Measurements from ENCODE around the gene SLX4IP.

The SLX4IP gene

GRCh38 chr20:10666221-10667076 is 231.3 kb downstream of the SLX4IP start:
- DNase-seq (ENCODE audit: low spot score) = no peak

DNA sequence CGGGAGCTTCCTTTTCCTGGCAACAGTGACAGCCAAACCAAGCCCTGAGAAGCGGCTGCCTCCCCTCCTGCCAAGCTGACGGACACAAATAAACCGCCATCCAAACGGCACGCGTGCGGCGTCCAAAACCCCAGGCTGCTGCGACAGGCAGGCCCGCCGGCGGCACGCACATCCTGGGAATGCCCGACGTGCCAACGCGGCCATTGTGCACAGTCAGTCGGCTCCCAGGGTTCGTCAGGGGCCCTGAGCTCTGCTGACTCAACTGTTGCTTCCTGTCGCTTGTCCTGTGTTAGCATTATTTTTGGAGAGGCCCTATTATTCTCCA is 231.9 kb downstream of the SLX4IP start:
- DNase-seq (ENCODE audit: low spot score) = no peak

DNA sequence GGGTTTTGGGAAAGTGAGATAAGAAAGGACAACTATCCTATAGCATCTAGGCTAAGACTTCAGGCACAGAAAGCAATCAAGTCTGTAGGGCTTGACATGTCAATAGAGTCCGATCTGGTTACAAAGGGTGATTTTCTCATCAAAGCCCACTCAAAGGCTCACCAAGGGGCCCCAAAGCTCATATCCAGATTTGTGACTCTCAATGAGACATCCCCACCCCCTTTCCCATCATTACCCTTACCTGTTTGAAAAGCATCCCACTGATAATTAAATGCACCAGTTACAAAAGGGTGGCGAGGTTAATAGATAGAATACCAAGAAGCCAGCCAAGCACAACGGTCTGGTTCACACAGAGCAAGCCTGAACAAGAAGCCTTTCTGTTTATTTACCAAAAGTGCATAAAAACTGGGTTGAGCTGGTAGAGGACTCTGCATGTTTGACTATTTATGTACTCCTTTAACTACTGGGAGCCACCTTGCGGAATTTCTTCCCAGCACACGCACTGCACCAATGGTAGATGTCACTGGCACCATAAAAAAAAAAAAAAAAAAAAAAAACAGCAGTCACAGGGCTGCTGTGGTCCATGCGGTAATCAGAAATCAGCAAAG is 232.6 kb downstream of the SLX4IP start:
- no peak for DNase-seq (ENCODE audit: low spot score)

DNA sequence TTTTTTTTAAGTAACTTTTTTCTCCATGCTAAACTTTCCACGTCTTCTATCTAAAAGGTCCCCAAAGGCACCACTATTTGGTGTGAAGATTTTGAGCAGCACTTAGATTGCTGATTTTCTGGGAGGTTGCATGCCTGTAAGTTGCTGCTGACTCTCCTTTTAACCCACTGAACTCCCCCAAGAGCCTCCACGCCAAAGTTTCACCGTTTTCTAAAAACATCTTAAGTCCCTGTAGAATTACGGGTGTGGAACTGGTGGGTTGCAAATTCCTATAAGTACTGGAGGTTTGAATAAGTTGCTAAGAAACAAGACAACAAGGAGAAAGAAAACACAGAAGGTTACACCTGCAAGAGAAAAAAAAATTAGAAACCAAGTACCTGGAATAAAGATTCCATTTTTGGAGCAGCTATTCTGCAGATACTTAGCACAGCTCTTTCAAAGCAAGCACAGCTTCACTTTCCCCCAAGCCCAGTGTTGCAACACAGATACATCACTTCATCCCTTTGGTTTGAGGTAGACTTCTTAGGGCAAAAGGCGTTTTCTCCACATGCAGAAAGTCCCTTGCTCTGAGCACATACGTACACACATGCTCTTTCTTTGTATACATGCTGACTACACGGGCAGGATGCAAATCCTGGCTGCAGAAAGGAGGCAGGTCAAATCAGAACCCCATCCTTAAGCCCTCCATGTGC is 233.7 kb downstream of the SLX4IP start:
- no peak for DNase-seq (ENCODE audit: low spot score)

DNA sequence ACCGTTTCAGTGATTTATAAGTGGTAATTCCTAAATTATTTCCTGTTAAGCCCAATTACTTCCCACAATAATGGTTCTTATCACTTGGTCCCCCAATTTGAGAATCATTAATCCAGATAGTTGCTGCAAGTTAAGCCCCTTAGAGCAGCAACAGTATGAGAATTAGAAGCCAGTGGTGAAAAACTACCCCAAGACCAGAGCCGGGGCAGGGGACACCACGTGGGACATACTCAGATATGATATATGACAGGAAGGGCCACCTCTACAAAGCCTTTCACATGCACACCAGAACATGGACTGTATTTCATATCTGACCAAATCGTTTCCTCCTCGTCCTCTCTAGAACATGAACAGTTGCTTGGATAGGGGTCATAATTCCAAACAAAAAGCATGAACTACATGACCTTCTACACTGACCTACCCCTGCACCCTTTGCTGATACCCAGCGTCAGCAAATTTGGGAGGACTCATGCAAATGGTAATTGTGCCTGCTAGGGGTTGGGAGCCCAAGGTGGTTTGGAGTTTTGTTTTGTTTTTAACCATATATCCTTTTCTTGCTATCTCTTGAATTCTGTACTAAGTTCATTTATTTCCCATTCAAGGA is 234.8 kb downstream of the SLX4IP start:
- DNase-seq (ENCODE audit: low spot score) = no peak

DNA sequence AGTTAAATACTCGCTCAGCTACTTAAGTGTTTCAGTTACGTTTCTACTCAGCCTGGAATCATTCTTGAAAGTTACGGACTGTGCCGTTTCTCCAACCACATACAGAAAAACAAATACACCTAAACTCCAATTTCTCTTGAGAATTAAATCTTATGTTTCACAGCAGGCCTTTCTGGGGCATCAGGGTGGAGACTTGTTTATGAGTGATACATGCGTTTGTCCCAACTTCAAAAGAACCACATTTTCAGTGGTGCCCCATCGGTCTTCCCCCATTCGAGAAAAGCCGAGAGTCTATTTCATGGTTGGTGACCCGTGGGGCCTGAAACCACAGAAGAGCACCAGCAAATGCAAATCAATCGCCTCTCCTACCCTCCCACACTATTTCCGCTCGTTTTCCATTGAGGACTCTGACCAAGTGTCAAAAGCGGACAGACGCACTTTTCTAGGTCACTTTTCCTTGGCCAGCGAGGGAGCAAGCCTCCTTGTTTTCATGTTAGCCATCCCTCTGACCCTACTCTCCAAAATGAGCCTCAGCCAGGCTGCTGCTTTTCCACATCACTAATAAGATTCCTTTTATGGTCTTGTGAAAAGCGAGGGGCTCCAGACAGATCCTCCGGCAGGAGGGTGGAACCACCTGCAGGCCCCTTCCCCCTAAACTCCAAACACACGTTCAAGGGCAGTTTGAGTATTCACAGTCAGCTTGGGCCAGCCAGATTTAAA is 235.6 kb downstream of the SLX4IP start:
- DNase-seq (ENCODE audit: low spot score) = no peak

- peak; percentile 44 for DNase-seq (ENCODE audit: low spot score)
These were observed 236.3 kb downstream of the SLX4IP start for GRCh38 chr20:10671221-10671918.

- DNase-seq (ENCODE audit: low spot score) = peak; percentile 40
These were observed 237.0 kb downstream of the SLX4IP start for GRCh38 chr20:10671919-10672623.

DNA sequence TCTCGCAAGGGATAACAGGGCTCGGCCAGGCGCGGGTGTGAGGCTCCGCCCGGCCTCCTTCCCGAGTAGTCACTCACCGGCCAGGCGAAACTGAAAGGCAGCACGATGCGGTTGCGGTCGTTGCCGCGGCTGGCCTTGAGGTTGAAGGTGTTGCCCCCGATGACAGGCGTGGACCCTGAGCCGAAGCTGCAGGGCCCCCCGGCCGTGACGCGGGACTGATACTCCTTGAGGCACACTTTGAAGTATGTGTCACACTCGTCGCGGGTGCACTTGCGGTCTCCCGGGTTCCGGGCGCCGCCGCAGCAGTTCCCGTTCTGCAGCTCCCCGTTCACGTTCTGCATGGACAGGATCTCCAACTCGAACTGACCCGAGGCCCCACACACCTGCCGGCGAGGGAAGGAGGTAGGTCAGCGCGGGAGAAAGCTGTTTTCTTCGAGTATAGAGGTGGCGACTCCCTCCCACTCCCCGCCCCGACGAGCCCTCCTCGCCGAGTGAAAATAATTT is 237.6 kb downstream of the SLX4IP start:
- DNase-seq (ENCODE audit: low spot score) = peak; percentile 67

DNA sequence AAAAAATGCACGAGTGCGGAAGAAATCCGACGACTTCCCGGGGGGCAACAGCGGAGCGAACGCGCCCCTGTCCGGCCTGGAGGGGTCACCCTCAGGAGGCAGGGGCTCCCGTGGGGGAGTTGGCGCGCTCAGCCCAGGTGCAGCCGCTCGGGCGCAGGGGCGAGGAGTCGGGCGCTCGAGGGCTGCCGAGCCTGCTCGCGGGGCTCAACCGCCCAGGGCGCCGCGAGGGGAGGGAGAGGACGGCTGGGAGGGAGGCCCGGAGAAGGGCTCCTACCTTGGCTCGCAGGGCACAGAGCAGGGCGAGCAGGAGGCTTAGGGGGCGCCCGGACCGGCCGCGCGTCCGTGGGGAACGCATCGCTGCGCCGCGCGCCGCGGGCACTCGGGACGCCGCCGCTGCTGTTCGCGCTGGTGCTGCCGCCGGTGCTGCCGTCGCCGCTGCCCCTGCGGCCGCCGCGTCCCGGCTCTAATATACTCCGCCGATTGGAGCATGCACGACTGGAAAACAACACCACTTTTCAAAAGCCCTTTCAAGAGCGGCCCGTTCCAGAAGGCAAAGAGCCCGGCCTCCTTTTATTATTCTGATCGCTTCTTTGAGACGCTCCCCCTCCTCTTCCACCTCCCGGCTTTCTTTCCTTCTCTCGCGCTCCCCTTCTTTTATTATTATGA is 238.2 kb downstream of the SLX4IP start:
- DNase-seq (ENCODE audit: low spot score) = peak; percentile 77

DNA sequence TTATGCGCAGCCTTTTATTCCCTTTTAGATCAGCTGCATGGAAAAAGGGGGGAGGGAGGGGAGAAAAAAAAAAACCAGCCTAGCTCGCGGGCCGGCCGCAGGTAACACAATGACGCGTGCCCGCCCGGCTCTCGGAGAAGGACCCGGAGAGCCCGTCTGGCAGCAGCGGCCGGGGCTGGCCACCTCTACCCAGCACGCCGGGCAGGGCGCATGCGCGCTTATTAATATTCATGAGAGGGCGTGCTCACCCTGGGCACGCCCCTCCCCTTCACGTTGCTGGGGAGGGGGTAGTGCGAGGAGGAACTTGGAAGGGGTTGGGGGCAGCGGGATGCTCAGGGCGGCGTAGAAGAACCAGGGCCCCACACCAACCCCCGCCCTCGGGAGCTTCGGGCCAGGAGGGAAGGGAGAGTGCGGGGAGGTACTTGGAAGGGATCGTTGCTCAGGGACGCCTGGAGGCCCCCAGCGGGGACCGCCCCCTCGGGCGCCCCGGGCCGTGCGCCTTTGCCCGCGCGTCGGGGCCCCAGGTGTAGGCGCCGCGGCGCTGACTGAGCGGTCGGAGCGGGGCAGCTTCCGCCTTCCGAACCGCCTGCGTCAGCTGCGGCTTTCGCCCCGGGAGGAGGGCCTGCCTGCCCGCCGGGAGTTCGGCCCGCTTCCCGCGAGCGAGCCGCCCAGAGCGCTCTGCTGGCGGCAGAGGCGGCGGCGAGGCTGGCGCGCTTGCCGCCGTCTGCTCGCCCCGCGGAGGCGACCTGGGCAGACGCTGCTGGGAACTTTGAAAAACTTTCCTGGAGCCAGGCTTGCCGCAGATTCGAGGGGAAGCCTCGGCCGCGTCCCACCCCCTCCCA is 239.0 kb downstream of the SLX4IP start, which contains the start of gene JAG1:
TSS of gene JAG1 (minus strand) at position 158 of the 842 bp plus-strand sequence. CDS start 469 bp downstream, outside the sequence.
- peak; percentile 96 for DNase-seq (ENCODE audit: low spot score)

DNA sequence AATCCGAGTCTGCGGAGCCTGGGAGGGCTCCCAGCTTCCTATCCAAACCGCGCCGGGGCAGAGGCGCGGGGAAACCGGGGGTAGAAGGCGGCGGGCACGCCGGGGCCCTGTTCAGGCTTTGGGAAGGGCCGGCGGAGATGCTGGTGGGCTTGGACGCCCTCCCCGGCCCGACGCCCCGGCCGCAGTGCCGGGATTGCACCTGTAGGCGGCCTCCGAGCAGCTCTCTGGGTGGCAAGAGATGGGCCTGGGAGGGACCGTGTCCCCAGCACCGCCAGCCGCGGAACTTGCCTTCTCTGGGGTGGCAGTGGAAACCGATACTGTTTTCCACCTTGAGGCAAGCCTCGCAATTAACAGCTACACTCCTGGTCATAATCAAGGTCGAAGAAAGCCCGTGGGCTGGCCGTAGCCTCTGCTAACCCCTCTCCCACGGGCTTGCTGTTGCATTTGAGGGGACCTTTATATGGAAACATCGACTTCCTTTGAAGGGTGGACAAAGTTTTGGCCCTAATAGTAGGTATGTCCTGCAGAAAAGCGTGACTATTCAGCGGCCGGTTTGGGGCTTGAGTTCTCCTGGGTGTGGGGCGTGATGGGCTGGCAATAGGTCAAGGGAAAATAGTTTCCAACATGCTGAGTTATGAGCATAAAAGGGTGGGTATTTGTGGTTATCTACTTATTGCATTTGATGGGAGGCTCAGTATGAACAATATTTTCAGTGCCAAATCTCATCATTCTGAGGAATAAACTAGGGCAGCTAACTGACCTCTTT is 239.8 kb downstream of the SLX4IP start:
- peak; percentile 87 for DNase-seq (ENCODE audit: low spot score)

DNA sequence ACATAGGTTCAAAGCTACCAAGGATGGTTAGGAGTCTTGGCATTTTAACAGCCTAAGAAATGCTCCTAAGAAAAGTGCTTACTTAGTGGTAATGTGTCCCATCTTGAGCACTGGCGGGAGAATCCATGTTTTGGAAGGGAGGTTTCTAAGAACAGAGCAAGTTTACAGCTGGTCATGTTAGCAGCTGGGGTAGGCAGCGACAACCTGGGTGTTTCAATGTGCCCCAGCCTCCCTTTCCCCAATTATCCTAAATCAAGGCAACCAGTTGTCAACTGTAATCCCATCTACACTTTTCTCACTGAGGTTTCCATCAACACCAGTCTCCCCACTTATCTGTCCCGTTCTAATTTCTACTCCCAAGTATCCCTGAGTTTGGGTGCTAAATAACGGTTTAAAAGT is 240.3 kb downstream of the SLX4IP start:
- DNase-seq (ENCODE audit: low spot score) = no peak

GRCh38 chr20:10676518-10676917 is 241.4 kb downstream of the SLX4IP start:
- DNase-seq (ENCODE audit: low spot score) = no peak
